ENCODE data around the gene CDCP1. TPM values are rescaled to one million over a fixed set of nuclear protein-coding genes. Genes with fewer than 3 reads are reported as not detected.

CDCP1 gene
- total and polyA plus RNA-seq, 12 donors, result 0.27 to 4.3 (median 1.6) TPM

- Histone ChIP-seq H3K27ac (no peak overlapping the region), H3K9me3 (replicated peaks in 1 of 3) (no peaks in the 10 kb centered on the region), H3K4me3 (no peak overlapping the region), H3K27me3 (no peaks in the 10 kb centered on the region), H3K36me3 (replicated peaks in 1 of 2) (no peaks in the 10 kb centered on the region), H3K4me1 (replicated peaks in 1 of 2) (no peaks in the 10 kb centered on the region)
- intact Hi-C loops (cut with DNase I), result no loop called here
- no peak for TF ChIP-seq POLR2A (IDR thresholded peaks at IDR 0.05)
- no peak for TF ChIP-seq CTCF (IDR thresholded peaks at IDR 0.05)
- 66 to 82% (median 75%) methylated on average over 5 of the region's 5 CpGs for WGBS, 4 donors
- DNase-seq, result no peak
Measured at GRCh38 chr3:45105855-45106671, 40.1 kb downstream of the CDCP1 start.

GRCh38 chr3:45104715-45105711 lies 41.2 kb downstream of the CDCP1 start:
- H3K27ac ChIP-seq, result no peak overlapping the region
- DNase-seq, result no peak
- WGBS, 4 donors, result 83 to 91% (median 86%) methylated on average over 8 of the region's 8 CpGs
- H3K4me1 ChIP-seq (replicated peaks in 1 of 2), result no peaks in the 10 kb centered on the region
- H3K4me3 ChIP-seq, result no peak overlapping the region
- no peaks in the 10 kb centered on the region for H3K27me3 ChIP-seq
- no peak for TF ChIP-seq POLR2A (IDR thresholded peaks at IDR 0.05)
- no peak for TF ChIP-seq CTCF (IDR thresholded peaks at IDR 0.05)
- intact Hi-C loops (cut with DNase I), result no loop called here
- no peaks in the 10 kb centered on the region for H3K36me3 ChIP-seq (replicated peaks in 1 of 2)
- no peaks in the 10 kb centered on the region for H3K9me3 ChIP-seq (replicated peaks in 1 of 3)

GRCh38 chr3:45103753-45104714 lies 42.1 kb downstream of the CDCP1 start:
- Histone ChIP-seq H3K4me3 (no peak overlapping the region), H3K4me1 (replicated peaks in 1 of 2) (no peaks in the 10 kb centered on the region), H3K9me3 (replicated peaks in 1 of 3) (no peaks in the 10 kb centered on the region), H3K27ac (no peak overlapping the region), H3K27me3 (no peaks in the 10 kb centered on the region), H3K36me3 (replicated peaks in 1 of 2) (no peaks in the 10 kb centered on the region)
- 78 to 81% (median 79%) methylated on average over 4 of the region's 4 CpGs for WGBS, 4 donors
- DNase-seq, result no peak
- no peak for TF ChIP-seq CTCF (IDR thresholded peaks at IDR 0.05)
- TF ChIP-seq POLR2A (IDR thresholded peaks at IDR 0.05), result no peak
- intact Hi-C loops (cut with DNase I), result no loop called here
